ENCODE measurements around the gene TCF3.
"Not testable (repeated sequence)": the region's sequence is repeated elsewhere in the genome, so short reads cannot be mapped to it uniquely, and the experiment has no call there.

TCF3 gene

GRCh38 chr19:1672769-1673644, 20.6 kb upstream of the TCF3 start:
- no peak for DNase-seq

DNA sequence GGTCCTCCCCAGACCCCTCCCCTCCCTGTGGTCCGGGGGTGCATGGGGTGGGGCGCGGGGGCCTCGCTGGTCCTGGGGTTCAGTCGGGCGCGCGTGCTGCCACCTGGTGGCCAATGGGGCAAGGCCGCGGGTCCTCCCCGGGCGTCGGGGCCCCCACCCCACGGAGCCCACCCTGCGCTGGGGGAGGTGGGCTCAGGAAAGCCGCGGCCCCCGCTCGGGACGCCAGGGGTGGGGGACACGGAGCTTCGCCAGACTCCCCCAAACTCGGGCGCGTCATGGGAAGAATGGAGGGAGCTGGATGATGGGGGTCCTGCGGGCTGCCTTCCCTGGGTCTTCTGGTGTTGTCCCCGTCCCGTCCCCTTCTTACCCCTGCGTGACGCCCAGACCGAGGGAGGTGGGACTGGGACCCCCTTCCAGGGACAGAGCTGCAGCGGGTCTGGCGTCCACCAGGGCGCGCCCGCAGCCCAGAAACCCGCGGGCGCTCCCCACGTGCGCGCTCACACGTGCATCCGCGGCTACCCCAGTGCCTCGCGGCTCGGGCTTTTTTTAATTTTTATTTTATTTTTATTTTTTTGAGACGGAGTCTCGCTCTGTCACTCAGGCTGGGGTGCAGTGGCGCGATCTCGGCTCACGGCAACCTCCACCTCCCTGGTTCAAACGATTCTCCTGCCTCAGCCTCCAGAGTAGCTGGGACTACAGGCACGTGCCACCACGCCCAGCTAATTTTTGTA, 19.8 kb upstream of the TCF3 start:
- peak in 12 of 56 donors; percentile 6 to 49 (median 14) for DNase-seq

- DNase-seq, result no peak
Observed at GRCh38 chr19:1671716-1672037, 19.3 kb upstream of the TCF3 start.

GRCh38 chr19:1670747-1671146, 18.3 kb upstream of the TCF3 start:
- not testable (repeated sequence) for DNase-seq

DNA sequence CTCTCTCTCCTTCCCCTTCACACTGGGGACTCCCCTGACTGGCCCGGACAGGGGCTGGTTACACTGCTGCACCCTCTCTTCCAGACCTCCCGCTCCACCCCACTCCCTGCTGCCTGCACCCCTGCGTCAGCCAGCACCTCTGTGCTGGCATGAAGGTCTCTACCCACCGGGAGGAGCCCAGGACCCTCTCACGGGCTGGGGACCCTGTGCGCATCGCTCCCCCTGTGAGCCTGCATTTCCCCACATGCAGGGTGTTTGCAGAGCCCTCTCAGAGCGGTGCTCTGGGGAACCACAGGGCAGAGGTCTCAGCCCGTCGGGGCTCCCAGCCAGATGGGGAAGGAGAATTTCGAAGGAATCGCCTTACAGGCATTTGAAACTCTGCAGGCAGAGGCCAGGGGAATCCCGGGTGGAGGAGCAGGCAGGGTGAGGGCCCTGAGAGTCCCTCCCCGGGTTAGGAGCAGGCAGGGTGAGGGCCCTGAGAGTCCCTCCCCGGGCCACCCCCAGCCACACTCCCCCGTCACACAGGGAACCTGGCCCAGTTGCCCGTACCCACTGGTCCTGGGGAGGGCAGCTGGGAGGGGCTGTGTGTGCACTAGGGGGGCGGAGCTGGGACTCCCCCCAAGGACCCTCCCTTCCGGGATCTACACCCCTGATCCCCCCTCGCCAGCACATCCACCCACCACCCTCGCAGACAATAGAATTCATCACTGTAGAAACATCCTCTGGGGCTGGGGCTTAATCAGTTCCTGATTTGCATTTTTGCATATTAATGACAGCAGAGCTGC, 16.3 kb upstream of the TCF3 start:
- DNase-seq, result no peak

GRCh38 chr19:1668048-1668485, 15.7 kb upstream of the TCF3 start:
- DNase-seq, result no peak

GRCh38 chr19:1665565-1666047, 13.2 kb upstream of the TCF3 start:
- no peak for DNase-seq

GRCh38 chr19:1663852-1664251, 11.4 kb upstream of the TCF3 start:
- DNase-seq, result no peak

GRCh38 chr19:1663227-1663626, 10.8 kb upstream of the TCF3 start:
- DNase-seq, result not testable (repeated sequence)

DNA sequence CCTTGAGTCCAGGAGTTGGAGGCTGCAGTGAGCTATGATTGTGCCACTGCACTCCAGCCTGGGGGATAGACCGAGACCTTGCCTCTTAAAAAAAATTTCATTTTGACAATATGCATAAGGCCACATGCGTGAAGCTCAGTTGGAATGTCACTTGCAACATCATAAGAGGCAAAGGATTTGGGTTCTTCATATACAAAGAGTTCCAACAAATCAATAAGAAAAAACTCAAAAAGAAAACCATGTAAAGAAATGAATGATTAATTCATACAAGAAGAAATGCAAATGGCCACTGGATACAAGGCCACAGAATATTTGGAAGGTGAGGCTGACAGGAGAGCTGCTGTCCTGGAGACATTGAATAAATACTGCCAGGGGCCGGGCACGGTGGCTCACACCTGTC, 9.6 kb upstream of the TCF3 start:
- no peak for DNase-seq

- DNase-seq, result no peak
Observed at GRCh38 chr19:1659084-1659427, 6.6 kb upstream of the TCF3 start.

DNA sequence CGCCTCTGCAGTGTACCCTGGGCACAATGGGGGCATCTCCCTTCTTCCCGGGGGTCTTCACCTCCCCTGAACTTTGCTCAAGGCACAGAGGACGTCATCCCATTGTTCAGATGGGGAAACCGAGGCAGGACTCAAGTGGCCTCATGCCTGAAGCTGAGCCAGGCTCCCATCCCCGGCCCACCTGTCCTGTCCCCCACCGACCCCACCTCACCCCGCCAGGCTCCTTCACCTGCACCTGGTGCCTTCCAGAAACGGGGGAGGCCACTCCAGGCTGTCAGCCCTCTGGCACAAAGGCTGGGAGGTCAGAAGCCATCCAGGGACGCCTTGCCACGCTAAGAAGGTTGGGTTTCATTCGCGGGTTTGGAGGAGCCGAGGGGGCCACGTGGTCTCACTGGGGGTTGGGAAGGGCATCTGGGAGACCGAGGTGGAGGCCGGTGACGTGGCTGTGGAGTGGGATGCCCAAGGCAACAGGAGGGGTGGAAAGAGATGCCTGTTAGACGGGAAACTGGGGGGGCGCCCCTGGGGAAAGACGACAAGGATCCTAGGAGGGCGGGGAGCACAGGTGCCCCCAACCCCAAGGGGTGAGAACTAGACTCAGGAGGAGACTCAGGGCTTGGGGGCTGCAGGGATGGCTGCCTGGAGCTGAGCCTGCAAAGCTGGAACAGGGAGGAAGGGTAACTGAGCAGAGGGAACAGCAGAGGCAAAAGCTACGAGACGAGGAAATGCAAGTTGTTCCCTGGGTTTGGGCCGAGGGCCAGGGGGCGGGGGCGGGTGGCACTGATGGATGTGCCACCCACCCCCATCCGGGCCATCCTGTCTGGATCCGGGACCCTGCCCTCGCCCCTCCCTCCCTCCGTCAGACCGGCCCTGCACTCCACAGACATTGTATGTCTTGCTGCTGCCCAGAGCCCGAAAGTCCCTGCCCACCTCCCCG, 6.0 kb upstream of the TCF3 start:
- no peak for DNase-seq

DNA sequence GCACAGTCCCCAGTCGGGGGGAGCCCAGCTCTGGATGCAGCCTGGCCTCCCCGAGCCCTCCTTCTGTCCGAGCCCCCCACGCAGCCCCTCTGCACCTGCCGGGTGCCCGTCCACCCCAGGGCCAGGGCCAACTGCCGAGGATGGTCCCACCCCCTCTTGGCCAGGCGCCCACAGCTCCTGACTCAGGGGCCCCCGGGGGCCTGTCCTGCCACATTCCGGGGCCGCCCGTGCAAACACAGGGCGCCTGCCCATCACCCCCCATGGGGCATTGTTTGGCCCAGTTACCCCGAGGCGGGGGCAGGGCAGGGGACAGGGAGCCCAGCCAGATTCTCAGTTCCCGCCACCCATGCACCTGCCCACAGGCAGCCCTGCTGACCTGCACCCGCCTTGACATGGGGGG, 5.3 kb upstream of the TCF3 start:
- DNase-seq, result no peak

- DNase-seq, result no peak
Observed at GRCh38 chr19:1656988-1657536, 4.6 kb upstream of the TCF3 start.

- DNase-seq, result no peak
Observed at GRCh38 chr19:1655987-1656608, 3.7 kb upstream of the TCF3 start.

DNA sequence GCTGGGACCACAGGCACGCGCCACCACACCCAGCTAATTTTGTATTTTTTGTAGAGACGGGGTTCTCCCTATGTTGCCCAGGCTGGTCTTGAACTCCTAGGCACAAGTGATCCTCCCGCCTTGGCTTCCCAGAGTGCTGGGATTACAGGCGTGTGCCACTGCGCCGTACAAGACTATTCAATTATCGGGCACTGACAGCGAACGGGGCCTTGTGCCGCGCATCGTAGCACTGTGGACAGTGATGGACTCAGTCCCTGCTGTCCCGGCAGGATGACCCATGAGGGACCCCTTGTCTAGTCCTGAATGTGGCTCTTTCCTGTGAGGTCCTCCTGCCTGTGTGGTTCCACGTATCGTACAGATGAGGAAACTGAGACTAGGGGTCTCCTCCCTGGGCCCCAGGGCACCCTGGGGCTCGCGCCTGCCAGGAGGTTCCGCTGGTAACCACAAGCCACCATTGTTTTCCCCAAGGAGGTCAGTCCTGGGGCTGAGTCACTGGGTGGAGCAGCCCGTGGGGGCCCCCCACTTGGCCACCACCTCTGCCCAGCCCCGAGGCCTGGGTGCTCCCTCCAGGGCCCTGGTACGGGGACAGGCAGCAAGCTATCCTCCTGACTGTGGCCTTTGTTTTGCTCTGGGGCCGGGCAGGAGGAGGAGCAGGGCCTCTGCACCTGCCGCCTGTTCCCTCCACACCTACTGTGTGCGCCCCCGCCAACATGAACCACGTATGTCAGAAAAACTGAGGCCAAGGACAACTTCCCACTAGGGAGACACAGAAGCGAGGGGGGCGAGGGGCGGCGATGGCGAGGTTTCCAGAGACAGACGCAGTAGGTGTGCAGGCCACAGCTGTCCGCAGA, 2.9 kb upstream of the TCF3 start:
- DNase-seq, result no peak

DNA sequence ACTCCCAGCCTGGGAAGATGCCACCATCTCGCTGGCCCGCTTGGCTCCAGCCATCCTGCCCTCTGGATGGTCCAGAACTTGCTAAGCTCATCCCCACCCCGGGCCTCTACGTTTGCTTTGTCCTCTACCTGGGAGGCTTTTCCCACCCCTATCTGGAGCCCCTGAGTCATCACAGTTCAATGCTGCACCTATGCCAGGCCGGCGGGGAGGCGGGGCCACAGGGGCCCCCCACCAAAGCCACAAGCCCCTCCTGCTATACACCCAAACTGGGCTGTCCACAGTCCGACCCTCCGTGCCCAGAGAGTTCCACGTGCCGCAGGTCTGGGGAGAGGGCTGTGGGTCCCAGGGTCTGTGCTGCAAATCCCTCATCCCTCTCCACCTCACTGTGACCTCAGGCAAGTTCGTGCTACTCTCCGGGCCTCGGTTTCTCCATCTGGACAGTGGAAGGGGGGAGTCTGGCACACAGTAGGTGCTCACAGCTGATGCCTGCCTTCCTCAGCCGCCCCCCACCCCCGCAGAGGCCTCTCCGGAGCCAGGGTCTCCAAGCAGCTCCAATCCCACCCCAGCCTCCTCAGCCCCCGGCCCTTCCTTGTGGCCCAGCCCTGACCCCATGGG, 1.9 kb upstream of the TCF3 start:
- DNase-seq, result no peak

DNA sequence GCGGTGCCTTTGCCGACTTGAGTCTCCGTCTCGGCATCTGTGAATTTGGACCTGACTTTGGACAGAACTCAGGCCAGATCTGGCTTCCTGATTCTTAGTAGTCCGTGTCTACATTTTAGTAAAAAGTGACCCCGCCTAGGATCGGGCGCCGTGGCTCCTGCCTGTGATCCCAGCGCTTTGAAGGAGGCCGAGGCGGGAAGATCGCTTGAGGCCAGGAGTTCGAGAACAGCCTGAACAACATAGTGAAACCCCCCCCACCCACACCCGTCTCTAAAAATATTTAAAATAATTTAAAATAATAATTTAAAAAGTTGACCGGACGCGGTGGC, 849 bp upstream of the TCF3 start:
- no peak for DNase-seq
